Fibroblast of lung (primary cell): ENCODE measurements around the gene DOP1B. TPM values are rescaled to one million over a fixed set of nuclear protein-coding genes. Genes with fewer than 3 reads are reported as not detected.
"Not testable (repeated sequence)": the region's sequence is repeated elsewhere in the genome, so short reads cannot be mapped to it uniquely, and the experiment has no call there.

ENCODE experiments used
- DNase-seq, 2 donors: peaks; one replicate each; pipeline versions ENCODE4 v3.0.0 to v3.0.0-alpha.2; 2010; ENCODE audit warnings: low read depth in 2 of 2
- H2AFZ ChIP-seq: 2 replicates; pipeline ENCODE4 v1.5.1; 2012; ENCODE audit warnings: low read length, control low read depth, inconsistent platforms
- H3K27ac ChIP-seq: 2 replicates; pipeline ENCODE4 v1.5.1; 2011; ENCODE audit warnings: low read length, control low read depth; ENCODE audit not compliant: insufficient read depth
- H3K27me3 ChIP-seq: 2 replicates; pipeline ENCODE4 v1.5.1; 2011; ENCODE audit warnings: mild to moderate bottlenecking, low read length; ENCODE audit not compliant: control insufficient read depth, insufficient read depth
- H3K36me3 ChIP-seq: 2 replicates; pipeline ENCODE4 v1.5.1; 2011; ENCODE audit warnings: low read length; ENCODE audit not compliant: control insufficient read depth, insufficient read depth
- H3K4me1 ChIP-seq: 2 replicates; pipeline ENCODE4 v1.5.1; 2011; ENCODE audit warnings: low read length; ENCODE audit not compliant: control insufficient read depth, insufficient read depth; ENCODE audit errors: extremely low read depth
- H3K4me2 ChIP-seq: 2 replicates; pipeline ENCODE4 v1.5.1; 2011; ENCODE audit warnings: low read length, control low read depth; ENCODE audit not compliant: insufficient read depth; ENCODE audit errors: extremely low read depth
- H3K4me3 ChIP-seq, 4 experiments: fragments of 200-600 bp in 1 of 4; sonication (generic) in 1 of 4; replicated peaks in 1 of 4; 2 replicates each; pipeline ENCODE4 v1.5.1; 2011 to 2016; ENCODE audit warnings: low read length in 4 of 4, low read depth in 3 of 4, mild to moderate bottlenecking in 3 of 4, control low read depth in 2 of 4, inconsistent platforms in 1 of 4, mixed read lengths in 1 of 4; ENCODE audit not compliant: insufficient read depth in 1 of 4; ENCODE audit errors: control extremely low read depth in 1 of 4
- H3K79me2 ChIP-seq: 2 replicates; pipeline ENCODE4 v1.5.1; 2012; ENCODE audit warnings: mild to moderate bottlenecking, low read length, inconsistent platforms; ENCODE audit not compliant: control insufficient read depth, insufficient read depth
- H3K9ac ChIP-seq: 2 replicates; pipeline ENCODE4 v1.5.1; 2011; ENCODE audit warnings: mild to moderate bottlenecking, low read length, control low read depth; ENCODE audit not compliant: insufficient read depth
- H3K9me3 ChIP-seq: 2 replicates; pipeline ENCODE4 v1.5.1; 2012; ENCODE audit warnings: low read depth, low read length; ENCODE audit not compliant: control insufficient read depth, insufficient read depth
- H4K20me1 ChIP-seq: 2 replicates; pipeline ENCODE4 v1.5.1; 2011; ENCODE audit warnings: low read length; ENCODE audit not compliant: control insufficient read depth, insufficient read depth; ENCODE audit errors: extremely low read depth
- EZH2 ChIP-seq: IDR thresholded peaks from 2 replicates; pipeline ENCODE4 v1.5.1; 2012; ENCODE audit warnings: low read length, control low read depth, mild to moderate bottlenecking; ENCODE audit errors: missing control alignments
- polyA plus RNA-seq, 2 donors: library from polyadenylated mRNA; depleted of rRNA in 1 of 2; stranded (reverse) in 1 of 2; unstranded in 1 of 2; fragments of >200 nt; gene quantifications; 2 replicates each; pipeline ENCODE4 v1.2.1, GENCODE V29; 2011 to 2012; ENCODE audit warnings: missing spikeins in 1 of 2
- total RNA-seq: library from RNA; depleted of rRNA; stranded (reverse); fragments of >200 nt; gene quantifications from 2 replicates; pipeline ENCODE4 v1.2.1, GENCODE V29; 2014
- TF ChIP-seq, protein P1 (sequence below), 2 donors: IDR thresholded peaks in 1 of 2; conservative IDR thresholded peaks in 1 of 2; 1 replicate in 1 of 2; 2 replicates in 1 of 2; pipeline ENCODE4 v1.5.1; 2011 to 2012; ENCODE audit warnings: low read length in 2 of 2, control low read depth in 1 of 2, inconsistent platforms in 1 of 2, low read depth in 1 of 2, mild to moderate bottlenecking in 1 of 2

DOP1B gene
- total and polyA plus RNA-seq, 2 donors (not counting 1 experiment from before 2014, with no cell fraction given): 6.1 to 18.3 TPM

- H3K9ac ChIP-seq: no peak overlapping the region
- no peak overlapping the region for H3K4me3 ChIP-seq
- no peaks in the 10 kb centered on the region for H3K36me3 ChIP-seq
- no peak overlapping the region for H2AFZ ChIP-seq
- no peak overlapping the region for H3K27ac ChIP-seq
- H3K27me3 ChIP-seq: no peaks in the 10 kb centered on the region
- no peak for TF ChIP-seq EZH2
- TF ChIP-seq, protein P1, sequence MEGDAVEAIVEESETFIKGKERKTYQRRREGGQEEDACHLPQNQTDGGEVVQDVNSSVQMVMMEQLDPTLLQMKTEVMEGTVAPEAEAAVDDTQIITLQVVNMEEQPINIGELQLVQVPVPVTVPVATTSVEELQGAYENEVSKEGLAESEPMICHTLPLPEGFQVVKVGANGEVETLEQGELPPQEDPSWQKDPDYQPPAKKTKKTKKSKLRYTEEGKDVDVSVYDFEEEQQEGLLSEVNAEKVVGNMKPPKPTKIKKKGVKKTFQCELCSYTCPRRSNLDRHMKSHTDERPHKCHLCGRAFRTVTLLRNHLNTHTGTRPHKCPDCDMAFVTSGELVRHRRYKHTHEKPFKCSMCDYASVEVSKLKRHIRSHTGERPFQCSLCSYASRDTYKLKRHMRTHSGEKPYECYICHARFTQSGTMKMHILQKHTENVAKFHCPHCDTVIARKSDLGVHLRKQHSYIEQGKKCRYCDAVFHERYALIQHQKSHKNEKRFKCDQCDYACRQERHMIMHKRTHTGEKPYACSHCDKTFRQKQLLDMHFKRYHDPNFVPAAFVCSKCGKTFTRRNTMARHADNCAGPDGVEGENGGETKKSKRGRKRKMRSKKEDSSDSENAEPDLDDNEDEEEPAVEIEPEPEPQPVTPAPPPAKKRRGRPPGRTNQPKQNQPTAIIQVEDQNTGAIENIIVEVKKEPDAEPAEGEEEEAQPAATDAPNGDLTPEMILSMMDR (conservative IDR thresholded peaks at IDR 0.05 in 1 of 2, IDR thresholded peaks at IDR 0.05 in 1 of 2; ENCODE audit: low read depth in 1 of 2, low read length in 2 of 2): no peak
- no peaks in the 10 kb centered on the region for H3K4me1 ChIP-seq
- no peak for DNase-seq
- no peaks in the 10 kb centered on the region for H4K20me1 ChIP-seq
- H3K79me2 ChIP-seq: no peaks in the 10 kb centered on the region
- H3K4me2 ChIP-seq: no peak overlapping the region
- H3K9me3 ChIP-seq: no peaks in the 10 kb centered on the region
Measured at GRCh38 chr21:36194024-36194423, 37.4 kb downstream of the DOP1B start.

- no peaks in the 10 kb centered on the region for H3K4me1 ChIP-seq
- H3K4me2 ChIP-seq: no peak overlapping the region
- no peaks in the 10 kb centered on the region for H3K27me3 ChIP-seq
- H3K4me3 ChIP-seq: no peak overlapping the region
- H3K36me3 ChIP-seq: no peaks in the 10 kb centered on the region
- H3K79me2 ChIP-seq: no peaks in the 10 kb centered on the region
- no peak overlapping the region for H3K27ac ChIP-seq
- TF ChIP-seq EZH2: no peak
- TF ChIP-seq, protein P1 (conservative IDR thresholded peaks at IDR 0.05 in 1 of 2, IDR thresholded peaks at IDR 0.05 in 1 of 2; ENCODE audit: low read depth in 1 of 2, low read length in 2 of 2): no peak
- no peaks in the 10 kb centered on the region for H4K20me1 ChIP-seq
- DNase-seq: peak in 1 of 2 donors; percentile 22
- no peak overlapping the region for H3K9ac ChIP-seq
- no peak overlapping the region for H2AFZ ChIP-seq
- H3K9me3 ChIP-seq: no peaks in the 10 kb centered on the region
Measured at GRCh38 chr21:36195613-36196012, 39.0 kb downstream of the DOP1B start.

GRCh38 chr21:36199021-36199420 lies 42.4 kb downstream of the DOP1B start:
- TF ChIP-seq, protein P1 (conservative IDR thresholded peaks at IDR 0.05 in 1 of 2, IDR thresholded peaks at IDR 0.05 in 1 of 2; ENCODE audit: low read depth in 1 of 2, low read length in 2 of 2): no peak
- TF ChIP-seq EZH2: no peak
- DNase-seq: no peak
- peaks cover 10% of the 10 kb centered on the region for H3K4me1 ChIP-seq
- no peaks in the 10 kb centered on the region for H3K9me3 ChIP-seq
- H3K27ac ChIP-seq: no peak overlapping the region
- no peak overlapping the region for H3K9ac ChIP-seq
- no peaks in the 10 kb centered on the region for H3K36me3 ChIP-seq
- no peaks in the 10 kb centered on the region for H3K79me2 ChIP-seq
- no peaks in the 10 kb centered on the region for H4K20me1 ChIP-seq
- no peaks in the 10 kb centered on the region for H3K27me3 ChIP-seq
- H2AFZ ChIP-seq: no peak overlapping the region
- no peak overlapping the region for H3K4me3 ChIP-seq
- no peak overlapping the region for H3K4me2 ChIP-seq

- not testable (repeated sequence) for H3K79me2 ChIP-seq, H3K4me3 ChIP-seq, H4K20me1 ChIP-seq, H2AFZ ChIP-seq, DNase-seq, H3K27ac ChIP-seq, H3K9ac ChIP-seq, H3K36me3 ChIP-seq, H3K4me2 ChIP-seq, H3K27me3 ChIP-seq, H3K9me3 ChIP-seq
- peaks cover 11% of the 10 kb centered on the region for H3K4me1 ChIP-seq
Measured at GRCh38 chr21:36199575-36199974, 43.0 kb downstream of the DOP1B start.
